ENCODE data around the gene GALNT18.
"Not testable (repeated sequence)": the region's sequence is repeated elsewhere in the genome, so short reads cannot be mapped to it uniquely, and the experiment has no call there.

The GALNT18 gene

DNA sequence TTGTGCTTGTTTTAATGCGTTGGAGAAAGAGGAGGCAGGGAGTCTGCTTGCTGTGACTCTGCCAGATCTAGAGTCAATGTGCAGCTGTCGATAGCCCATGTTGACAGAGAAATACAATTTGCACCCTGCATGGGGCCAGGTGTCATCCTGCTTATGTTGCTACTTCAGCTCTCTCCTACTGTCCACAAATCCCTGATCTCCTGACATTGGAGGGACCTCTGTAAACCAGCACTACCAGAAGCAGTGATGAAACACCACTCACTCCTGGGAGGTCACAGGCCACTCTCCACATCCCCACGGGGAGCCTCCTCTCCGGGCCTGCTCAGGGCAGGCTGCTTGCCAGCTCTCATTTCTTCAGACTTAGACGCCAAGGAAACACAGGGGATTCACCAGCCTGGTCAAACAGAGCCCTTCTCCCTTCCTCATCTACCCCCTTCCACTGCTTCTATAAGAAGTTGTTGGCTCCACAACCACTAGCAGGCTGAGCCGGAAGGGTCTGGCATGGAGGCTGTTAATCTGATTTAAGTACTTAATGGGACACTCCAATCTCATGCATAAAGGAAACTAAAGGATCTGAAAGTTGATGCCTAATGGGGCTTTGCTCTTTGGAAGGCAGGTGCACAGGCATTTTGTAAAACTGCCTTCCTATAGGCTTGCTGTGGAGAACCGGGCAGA, 238.8 kb downstream of the GALNT18 start:
- no peak for DNase-seq (ENCODE audit: low read depth)

DNA sequence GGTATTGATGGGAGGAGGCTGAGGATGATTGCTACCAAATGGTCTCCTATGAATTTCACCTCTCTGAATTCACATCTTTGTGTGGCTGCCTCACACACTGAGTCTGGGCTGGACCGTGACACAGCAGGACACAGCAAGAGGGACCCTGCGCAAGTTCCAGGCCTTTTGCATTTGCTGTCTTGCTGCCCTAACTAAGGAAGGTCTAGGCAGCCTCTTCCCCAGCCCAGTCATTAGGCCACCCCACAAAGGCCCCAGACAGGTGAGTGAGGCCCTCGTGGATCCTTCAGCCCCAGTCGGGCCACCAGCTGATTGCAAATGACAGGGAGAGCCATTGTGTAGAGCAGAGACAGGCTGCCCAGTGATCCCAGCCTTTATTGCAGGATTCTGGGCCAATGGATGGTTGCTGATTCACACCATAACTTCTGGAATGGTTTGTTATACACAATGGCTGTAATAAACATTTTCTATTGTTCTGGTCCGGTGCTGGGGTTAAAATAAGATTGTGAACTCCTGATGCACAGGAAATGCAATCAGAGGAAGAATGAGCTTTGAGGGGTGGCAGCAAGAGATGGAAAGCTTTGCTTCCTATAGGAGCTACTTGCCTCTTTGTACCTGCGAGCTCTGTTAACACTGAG, 240.2 kb downstream of the GALNT18 start:
- no peak for DNase-seq (ENCODE audit: low read depth)

DNA sequence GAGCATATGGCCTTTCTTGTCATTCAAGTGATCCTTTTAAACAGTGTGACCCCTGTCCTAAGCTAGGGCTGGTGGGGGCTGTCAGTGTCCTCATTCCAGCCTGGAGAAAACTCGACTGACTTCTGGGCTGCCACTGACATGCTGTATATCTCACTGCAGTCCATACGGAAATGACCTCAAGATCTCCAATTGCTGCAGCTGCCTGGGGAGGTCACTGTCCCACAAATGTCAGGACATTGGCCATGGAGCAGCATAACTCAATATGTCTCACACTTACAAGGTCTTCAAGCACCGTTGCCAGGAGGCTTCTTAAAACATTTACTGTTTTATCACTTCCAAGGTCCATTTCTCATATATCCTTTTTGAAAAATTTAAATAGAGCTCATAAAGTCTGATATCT, 240.9 kb downstream of the GALNT18 start:
- DNase-seq (ENCODE audit: low read depth) = no peak

DNA sequence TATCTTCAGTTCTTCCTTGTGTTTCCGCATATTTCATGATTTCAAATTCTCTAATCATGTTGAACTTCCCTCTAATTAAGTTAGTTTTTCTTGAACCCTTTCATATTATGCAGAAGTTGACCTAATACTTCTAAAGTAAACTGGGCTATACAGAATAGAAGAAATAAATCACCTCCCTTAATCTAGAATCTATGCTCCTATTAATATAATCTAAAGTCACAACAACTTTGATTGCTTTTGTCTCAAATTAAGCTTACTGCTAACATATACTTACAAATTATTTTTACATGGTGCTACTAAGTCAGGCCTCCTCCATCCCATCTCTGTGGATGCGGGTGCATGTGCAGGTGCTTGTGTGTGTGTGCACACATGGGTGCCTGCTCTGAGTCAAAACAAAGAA, 241.5 kb downstream of the GALNT18 start:
- no peak for DNase-seq (ENCODE audit: low read depth)

DNA sequence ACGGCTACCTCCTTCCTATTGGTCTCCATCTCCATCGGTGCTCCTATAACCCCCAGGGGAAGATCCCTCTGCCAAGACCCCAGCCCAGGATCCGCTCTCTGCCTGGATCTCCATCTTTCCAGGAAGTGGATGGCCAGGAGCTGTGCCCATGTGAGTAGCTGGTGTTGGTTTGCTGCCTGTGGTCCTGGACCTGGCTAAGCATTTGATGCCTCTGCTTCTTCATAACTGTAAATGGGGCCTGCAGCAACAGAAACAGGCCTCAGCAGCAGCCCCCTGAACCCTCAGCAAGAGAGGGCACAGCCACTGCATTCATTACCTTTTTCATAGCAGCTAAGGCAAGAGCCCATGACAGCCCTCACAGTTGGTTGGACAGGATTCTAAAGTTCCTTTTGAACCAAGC, 242.1 kb downstream of the GALNT18 start:
- DNase-seq (ENCODE audit: low read depth) = no peak

DNA sequence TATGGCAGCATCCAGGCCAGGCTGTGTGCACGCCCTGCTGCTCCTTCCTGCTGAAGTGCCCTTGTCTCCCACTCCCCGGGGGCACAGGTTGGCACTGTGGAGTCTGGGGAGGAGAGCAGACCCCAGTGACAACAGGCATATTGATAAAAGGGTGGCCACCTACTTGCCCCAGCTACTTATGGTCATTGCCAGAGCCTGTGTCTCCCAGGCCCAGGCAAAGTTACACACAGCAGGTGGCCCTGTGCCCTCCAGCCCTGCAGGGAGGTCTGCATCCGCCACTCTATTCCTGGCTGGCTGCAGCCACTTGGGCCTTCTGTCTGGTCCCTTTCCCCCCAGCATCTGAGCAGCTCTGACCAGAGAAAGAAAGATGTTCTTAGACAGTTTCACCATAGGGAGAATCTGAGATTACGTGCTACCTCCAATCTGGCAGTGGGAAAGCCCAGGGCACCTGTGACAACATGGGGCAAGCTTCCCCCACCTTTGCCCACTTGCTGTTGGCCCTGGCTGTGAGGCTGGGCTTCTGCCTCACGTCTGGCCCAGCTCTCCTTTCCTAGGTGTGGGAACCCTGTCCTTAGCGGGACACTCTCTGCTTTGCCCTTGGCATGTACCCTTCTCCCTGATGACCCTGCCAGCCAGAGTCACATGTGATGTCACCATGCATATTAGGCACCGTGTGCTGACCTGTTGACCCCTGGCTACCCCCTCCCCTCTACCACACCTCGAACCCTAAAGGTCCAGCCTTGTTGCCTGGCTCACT, 243.4 kb downstream of the GALNT18 start:
- DNase-seq (ENCODE audit: low read depth) = no peak

DNA sequence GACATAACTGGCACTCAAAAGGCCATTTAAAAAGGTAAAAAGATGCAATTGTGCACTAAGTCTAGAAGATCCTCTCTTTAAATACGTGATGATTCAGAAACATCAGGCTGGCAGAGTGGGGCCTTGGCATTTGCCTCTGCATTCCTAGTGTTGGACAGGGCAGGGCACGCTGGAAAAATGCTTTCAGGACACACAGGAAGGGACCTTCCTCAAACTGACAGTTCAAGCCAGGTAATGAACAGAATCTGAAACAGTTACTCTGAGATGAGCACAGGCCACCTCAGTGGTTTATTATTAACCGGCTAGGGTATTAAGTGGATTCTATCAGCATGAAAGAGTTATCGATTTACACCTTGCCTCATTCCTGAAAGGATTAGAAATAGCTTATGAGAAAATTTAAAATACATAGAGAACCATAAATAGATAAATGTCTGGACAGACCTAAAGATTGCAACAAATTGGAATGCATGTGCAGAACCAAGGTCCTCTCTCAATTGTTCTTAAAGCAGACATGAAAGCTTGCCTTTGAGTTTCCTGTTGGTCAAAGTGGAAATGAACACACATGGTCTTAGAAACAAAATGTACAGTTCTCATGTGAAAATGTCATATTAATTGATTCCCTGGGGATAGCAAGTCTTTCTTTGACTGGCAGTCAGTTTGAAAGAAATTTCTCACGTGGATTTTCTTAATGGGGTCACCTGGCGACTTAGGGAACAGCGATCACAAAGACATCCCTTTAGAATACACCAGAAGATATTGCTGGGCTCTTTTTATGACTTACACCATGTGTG, 247.3 kb downstream of the GALNT18 start:
- no peak for DNase-seq (ENCODE audit: low read depth)

DNA sequence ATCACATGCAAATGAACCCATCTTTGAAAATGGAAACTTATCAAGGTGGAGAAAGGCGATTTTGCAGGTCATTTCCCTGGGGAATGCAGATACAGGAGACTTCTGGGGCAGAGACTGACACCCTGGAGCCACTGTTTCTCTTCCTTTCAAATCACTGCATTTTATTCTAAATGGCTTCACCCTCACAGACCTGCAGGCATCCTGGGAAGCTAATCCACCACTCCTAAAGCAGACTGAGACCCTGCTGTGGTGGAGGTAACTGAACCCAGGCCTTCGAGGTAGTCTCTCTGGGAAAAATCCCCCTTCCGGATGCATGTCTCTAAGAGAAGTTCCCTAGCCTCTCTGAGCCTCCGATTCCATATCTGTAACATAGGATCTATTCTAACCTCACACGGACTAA, 247.9 kb downstream of the GALNT18 start:
- DNase-seq (ENCODE audit: low read depth) = no peak

DNA sequence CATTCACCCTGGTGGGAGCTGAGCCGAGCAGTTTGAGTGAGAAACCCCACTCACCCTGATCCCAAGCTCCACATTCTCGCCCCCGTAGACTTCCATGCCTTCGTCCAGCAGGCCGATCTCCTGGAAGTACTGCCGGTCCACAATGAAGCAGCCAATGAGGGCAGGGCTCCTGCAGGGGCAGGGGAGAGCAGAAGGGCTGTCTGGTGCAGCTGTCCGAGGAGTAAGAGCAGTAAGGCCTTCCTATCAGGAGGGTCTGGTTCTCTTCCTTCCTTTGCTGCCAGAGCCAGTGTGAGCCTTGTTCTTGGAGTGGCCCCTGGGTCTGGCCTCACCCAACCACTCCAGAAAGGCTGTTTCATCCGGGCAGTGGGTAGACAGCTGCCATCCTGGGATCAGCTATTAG, 249.3 kb downstream of the GALNT18 start:
- no peak for DNase-seq (ENCODE audit: low read depth)

DNA sequence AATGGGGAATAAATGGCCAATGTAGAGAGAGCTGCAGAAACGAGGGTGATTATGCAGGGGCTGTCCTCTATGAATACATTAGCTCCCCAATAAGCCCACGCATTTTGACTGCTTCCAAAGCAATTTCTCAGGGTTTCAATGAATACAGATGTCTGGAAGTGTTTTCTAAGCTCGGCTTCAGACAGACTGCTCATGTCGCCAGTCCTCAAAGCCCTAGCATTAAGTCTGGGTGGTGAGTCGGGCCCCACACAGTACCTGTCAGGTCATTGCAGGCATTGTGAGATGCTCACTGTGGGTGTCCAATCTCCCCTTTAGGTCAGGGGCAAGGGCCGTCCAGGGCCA, 250.9 kb downstream of the GALNT18 start:
- no peak for DNase-seq (ENCODE audit: low read depth)

DNA sequence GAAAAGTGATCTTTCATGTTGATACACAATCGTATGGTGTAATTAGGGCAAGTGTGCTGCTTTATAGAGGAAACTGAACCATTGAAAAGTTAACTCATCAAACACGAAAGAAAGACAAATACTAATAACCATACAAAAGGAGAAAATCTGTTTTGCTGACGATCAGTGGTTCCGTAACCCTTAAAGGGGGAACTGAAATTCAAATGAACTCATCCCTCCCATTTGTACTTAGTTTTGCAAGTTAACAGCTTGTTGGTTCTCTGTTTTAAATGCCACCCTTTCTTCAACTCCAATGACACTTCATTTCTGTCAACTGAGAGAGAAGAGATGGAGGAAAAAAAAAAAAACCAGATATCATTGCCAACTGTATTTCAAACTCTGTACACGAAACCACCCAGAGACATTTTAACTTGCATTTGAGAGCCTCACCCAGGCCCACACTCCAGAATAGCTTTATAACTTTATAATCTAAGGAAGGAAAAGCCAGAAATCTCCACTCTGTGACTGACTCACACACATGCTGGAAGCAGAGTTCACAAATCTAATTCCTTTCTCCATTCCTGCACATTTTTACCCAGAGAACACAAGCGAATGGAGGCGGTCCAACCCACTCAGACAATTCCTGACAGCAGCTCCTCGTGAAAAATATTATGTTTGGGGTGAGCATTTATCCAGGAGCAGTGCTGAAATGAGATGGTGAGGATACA, 251.4 kb downstream of the GALNT18 start:
- no peak for DNase-seq (ENCODE audit: low read depth)

DNA sequence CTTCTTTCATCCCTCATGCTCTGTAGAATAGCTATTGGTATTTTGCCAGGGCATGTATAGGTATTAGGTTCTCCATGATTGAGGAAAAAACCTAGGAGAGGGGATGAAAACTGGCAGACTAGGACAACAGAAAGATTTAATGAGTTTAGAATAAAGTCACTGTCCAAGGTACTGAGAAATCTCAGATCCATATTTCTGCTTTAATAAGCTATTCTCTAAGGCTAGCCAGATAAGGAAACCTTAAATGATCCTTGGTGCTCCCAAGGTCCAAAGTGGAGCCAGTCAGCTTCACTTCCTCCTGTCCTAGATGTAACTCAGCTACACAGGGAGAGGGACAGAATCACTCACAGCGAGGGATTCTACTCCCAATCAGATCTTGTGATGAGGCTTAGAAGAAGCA, 255.0 kb downstream of the GALNT18 start:
- no peak for DNase-seq (ENCODE audit: low read depth)

DNA sequence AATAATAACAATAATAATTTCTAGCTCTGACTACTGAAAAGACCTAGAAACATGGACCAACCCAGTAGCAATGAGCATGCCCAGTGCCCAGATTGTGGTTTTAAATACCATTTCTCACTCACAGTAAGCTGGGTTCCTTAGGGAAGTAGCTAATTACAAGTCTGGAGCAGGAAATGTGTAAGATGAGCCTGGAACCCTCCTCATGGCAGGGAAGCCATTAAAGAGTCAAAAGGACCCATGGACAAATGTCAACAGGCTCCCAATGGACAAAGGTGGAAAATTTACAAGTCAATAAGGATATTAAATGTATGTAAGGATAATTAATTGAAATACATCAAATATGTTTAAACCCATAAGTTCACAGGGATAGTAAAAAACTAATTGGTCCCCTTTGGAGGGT, 258.1 kb downstream of the GALNT18 start:
- DNase-seq (ENCODE audit: low read depth) = no peak

DNA sequence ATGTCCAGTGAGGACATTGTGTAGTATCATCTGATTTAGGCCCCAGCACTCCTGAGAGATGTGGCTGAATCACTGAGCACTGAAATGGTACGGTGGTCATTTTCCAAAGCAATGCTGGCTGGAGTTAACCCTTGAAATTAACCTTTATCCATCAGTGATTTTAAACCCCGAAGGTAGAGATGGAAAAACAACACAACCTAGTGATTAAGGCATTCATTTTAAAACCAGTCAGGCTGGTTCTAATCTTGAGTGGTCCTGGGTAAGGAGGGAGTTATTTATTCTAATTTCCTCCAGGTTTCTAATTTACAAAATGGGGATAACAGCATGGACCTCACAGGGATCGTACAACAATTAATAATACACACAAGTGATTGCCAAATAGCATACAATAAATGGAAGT, 262.2 kb downstream of the GALNT18 start:
- no peak for DNase-seq (ENCODE audit: low read depth)

DNA sequence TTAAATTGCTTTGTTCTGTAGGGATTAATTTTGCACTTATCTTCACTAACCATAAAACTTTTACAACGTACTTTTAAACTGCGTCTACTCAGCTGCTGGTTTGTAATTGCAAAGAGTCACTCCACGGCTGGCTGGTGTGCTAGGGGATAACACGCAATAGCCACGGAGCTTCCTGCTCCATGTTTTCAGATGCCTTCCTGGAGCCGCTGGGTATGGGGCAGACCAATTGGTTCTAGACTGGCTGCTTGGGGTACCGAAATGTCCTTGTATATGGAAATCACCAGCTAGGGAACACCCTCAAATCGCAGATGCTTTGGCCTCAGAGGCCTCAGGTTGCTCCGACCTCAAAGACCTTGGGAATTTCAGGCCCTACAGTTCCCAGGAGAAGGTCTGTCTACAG, 265.0 kb downstream of the GALNT18 start:
- DNase-seq (ENCODE audit: low read depth) = no peak

DNA sequence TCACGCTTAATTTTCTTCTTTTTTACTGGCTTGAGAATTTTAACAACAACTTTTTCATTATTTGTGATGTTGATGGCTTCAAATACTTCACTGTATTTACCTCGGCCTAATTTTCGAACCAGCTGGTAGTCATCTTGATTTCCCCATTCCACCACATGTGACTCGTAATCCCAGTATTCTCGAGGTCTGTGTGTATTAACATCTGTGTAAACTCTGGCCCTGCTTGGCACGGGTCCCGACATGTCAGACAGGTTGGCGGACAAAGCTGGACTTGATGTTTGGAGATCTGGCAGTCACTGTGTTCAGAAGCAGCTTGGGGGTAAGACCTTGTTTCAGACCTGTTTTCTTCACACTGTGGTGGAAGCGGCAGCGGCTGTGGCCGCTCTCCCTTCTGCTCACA, 268.9 kb downstream of the GALNT18 start, which contains the start of gene CSNK2A3:
TSS of gene CSNK2A3 (minus strand) at position 373 of the 400 bp plus-strand sequence. CDS start at position 242, 131 bp downstream.
- not testable (repeated sequence) for DNase-seq (ENCODE audit: low read depth)

DNA sequence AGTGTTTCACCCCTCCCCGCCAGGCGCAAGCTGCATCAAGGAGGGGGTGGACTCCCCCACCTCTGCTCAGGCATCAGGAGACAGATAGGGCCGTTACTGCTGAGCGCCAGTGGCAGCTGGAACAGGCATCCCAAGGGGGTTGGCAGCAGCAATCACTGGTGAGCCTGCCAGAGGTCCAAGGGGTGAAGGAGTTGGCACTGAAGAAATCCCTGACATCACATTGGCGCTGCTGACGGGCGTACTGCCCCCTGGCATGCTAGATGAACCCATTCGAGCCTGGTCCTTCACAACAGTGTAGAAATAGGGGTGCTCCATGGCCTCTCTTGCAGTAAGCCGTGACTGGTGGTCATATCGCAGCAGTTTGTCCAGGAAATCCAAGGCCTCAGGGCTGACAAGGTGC, 270.0 kb downstream of the GALNT18 start:
- not testable (repeated sequence) for DNase-seq (ENCODE audit: low read depth)

DNA sequence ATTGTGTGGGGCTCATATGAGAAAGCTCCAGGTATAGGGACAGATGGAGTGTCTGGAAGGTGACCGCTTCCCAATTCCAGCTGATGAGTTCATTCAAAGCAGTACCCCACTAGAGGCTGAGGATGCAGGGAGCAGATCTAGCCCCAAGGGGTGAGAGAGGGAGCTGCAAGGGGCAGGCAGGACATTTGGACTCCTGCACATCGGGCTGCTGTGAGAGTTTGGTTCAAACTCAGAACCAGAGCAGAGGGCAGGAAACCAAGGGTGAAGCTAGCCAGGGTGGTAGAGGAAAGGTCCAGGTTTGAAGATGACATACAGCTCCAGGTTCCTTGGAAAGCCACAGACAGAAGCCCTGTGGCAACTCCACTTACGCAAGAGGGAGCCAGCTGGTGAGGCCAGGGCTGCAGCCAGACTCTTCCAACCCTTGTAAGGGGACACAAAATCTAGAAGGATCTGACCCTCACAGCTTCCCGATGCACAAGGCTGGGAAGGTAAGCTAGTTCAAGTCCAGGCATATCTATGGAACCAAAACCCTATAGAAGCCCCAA, 270.7 kb downstream of the GALNT18 start:
- DNase-seq (ENCODE audit: low read depth) = no peak

DNA sequence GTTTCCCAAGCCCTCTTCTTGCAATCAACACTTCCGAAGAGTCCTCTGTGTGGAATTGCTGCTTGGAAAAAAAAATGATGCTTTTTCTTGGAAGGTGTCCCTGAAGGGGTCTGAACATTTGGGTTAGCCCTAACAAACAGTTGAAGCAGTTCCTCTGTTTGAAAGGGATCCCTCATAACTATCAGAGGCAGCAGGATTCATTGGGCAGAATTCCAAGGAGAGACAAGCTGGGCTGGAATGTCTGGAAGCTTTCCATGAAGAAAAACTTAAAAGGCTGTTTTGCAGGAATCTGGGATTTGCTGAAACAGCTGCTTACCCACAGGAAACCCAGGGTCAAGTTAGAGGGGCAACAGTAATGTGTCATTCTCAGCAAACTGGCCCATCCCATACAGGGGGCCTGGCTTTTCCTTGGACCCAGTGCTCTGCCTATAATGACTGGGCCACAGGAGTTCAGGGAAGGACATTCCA, 271.9 kb downstream of the GALNT18 start:
- DNase-seq (ENCODE audit: low read depth) = no peak

DNA sequence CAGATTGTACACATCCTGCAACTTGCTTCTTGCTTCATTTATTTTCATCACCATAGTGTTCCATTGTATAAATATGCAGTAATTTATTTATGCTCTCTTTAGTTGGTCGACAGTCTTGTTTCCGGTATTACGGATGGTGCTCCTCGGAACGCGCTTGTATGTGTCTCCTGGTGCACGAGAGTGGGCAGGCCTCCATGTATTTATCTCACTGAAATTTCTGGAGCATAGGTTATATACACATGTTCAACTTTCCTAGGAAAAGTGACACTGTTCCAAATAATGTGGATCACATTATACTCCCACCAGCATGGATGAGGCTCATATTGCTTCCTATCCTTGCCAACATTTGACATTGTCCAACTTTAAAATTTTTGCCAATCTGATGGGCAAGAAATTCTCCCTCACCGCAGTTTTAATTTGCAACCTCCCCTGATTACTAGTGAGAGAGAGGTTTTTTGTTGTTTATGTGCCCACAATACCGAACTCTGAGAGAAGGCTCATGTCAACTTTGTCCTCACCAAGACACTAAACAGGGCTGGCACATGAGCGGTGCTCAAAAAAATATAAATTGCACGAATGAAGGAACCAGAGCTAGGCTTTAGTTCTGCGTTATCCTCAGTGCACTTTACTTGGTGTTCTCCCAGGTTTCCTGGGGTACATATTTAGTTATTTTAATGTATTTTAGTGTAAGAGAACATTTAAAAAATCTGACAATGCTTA, 272.5 kb downstream of the GALNT18 start:
- no peak for DNase-seq (ENCODE audit: low read depth)

DNA sequence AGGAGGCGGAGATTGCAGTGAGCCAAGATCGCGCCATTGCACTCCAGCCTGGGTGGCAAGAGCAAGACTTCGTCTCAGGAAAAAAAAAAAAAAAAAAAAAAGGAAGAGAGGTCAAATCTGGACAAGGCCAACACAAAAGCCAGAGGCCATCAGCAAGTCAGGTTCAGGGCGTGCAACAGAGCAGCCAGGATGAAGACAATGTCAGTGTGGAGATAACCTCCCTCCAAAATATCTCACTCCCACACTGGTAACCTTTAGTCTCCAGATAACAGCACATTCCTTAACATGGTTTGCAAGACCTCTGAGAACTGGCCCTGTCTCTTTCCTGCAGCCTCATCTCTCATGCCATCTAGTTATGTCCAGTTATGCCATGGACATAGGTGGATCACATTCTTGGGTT, 273.5 kb downstream of the GALNT18 start:
- DNase-seq (ENCODE audit: low read depth) = no peak

Measured in activated T-helper 1 cell treated with Interleukin-2 at 50 U/mL for 16 hours (primary cell).